Keratinocyte (primary cell): ENCODE measurements around the gene TAF13. TPM values are rescaled to one million over a fixed set of nuclear protein-coding genes. Genes with fewer than 3 reads are reported as not detected.

Experiments used
- DNase-seq: peaks from one replicate; pipeline ENCODE4 v3.0.0-alpha.2; 2011; ENCODE audit warnings: low read depth, missing footprints, low spot score
- FAIRE-seq: peaks from 2 replicates; lab custom pipeline; 2011; peaks lifted over from hg19 to GRCh38; lab: Jason Lieb, UNC
- H2AFZ ChIP-seq: 2 replicates; pipeline ENCODE4 v1.6.0; 2012; ENCODE audit warnings: low read length, control low read depth, inconsistent platforms; ENCODE audit not compliant: control insufficient read depth
- H3K27ac ChIP-seq: 2 replicates; pipeline ENCODE4 v1.5.1; 2011; ENCODE audit warnings: low read length; ENCODE audit not compliant: control insufficient read depth, insufficient read depth
- H3K27me3 ChIP-seq: 3 replicates; pipeline ENCODE4 v1.6.0; 2011; ENCODE audit warnings: low read length; ENCODE audit not compliant: control insufficient read depth, insufficient read depth; ENCODE audit errors: extremely low read depth
- H3K36me3 ChIP-seq, 2 experiments: 2 replicates in 1 of 2; 3 replicates in 1 of 2; pipeline ENCODE4 v1.5.1; 2011; ENCODE audit warnings: low read length in 2 of 2, mild to moderate bottlenecking in 1 of 2; ENCODE audit not compliant: control insufficient read depth in 2 of 2, insufficient read depth in 2 of 2; ENCODE audit errors: extremely low read depth in 1 of 2
- H3K4me1 ChIP-seq: 3 replicates; pipeline ENCODE4 v1.5.1; 2011; ENCODE audit warnings: low read length; ENCODE audit not compliant: control insufficient read depth, insufficient read depth; ENCODE audit errors: extremely low read depth
- H3K4me2 ChIP-seq: 3 replicates; pipeline ENCODE4 v1.6.0; 2011; ENCODE audit warnings: low read depth, low read length; ENCODE audit not compliant: control insufficient read depth, insufficient read depth; ENCODE audit errors: extremely low read depth
- H3K4me3 ChIP-seq, 3 experiments: fragments of 200-600 bp in 1 of 3; sonication (generic) in 1 of 3; 2 replicates in 2 of 3; 3 replicates in 1 of 3; pipeline ENCODE4 v1.5.1; 2011 to 2016; ENCODE audit warnings: low read length in 3 of 3, mild to moderate bottlenecking in 3 of 3, control low read depth in 2 of 3, inconsistent platforms in 1 of 3, low read depth in 1 of 3, mixed read lengths in 1 of 3, mixed run types in 1 of 3, moderate library complexity in 1 of 3; ENCODE audit not compliant: control insufficient read depth in 2 of 3, insufficient read depth in 2 of 3; ENCODE audit errors: extremely low read depth in 1 of 3
- H3K79me2 ChIP-seq: 2 replicates; pipeline ENCODE4 v1.6.0; 2012; ENCODE audit warnings: low read length; ENCODE audit not compliant: control insufficient read depth, insufficient read depth
- H3K9ac ChIP-seq: 3 replicates; pipeline ENCODE4 v1.6.0; 2011; ENCODE audit warnings: low read length; ENCODE audit not compliant: control insufficient read depth, insufficient read depth; ENCODE audit errors: extremely low read depth
- H3K9me1 ChIP-seq: 3 replicates; pipeline ENCODE4 v1.6.0; 2011; ENCODE audit warnings: low read length; ENCODE audit not compliant: control insufficient read depth, insufficient read depth; ENCODE audit errors: extremely low read depth
- H3K9me3 ChIP-seq: 2 replicates; pipeline ENCODE4 v1.5.1; 2012; ENCODE audit warnings: low read depth, low read length; ENCODE audit not compliant: control insufficient read depth
- H4K20me1 ChIP-seq: 3 replicates; pipeline ENCODE4 v1.6.0; 2011; ENCODE audit warnings: low read length; ENCODE audit not compliant: control insufficient read depth, insufficient read depth; ENCODE audit errors: extremely low read depth
- EZH2 ChIP-seq: IDR thresholded peaks from one replicate; pipeline ENCODE4 v1.6.1; 2012; ENCODE audit warnings: inconsistent platforms, mild to moderate bottlenecking, low read length, moderate library complexity
- dilution Hi-C: fragments of 300-500 bp; cut with MboI; formaldehyde crosslinking; loops from one replicate; pipeline ENCODE4 v1.7.0; 2020; ENCODE audit warnings: low sequenced_read_pairs; ENCODE audit not compliant: extremely low pct_ligation_motif_present
- polyA plus RNA-seq, 5 experiments: library from polyadenylated mRNA; depleted of rRNA in 3 of 5; stranded (reverse) in 3 of 5; stranded (forward) in 1 of 5; unstranded in 1 of 5; fragments of >200 nt; gene quantifications; 1 replicate in 1 of 5; 2 replicates in 3 of 5; 3 replicates in 1 of 5; pipeline versions ENCODE4 v1.2.1 to v1.2.3, GENCODE V29; 2011 to 2012; ENCODE audit warnings: missing spikeins in 2 of 5, low read depth in 1 of 5, low replicate concordance in 1 of 5
- TF ChIP-seq, protein P1 (sequence below), 3 experiments: IDR thresholded peaks in 1 of 3; conservative IDR thresholded peaks in 1 of 3; optimal IDR thresholded peaks in 1 of 3; 2 replicates in 2 of 3; 3 replicates in 1 of 3; pipeline versions ENCODE3 to v1.5.1; 2011; ENCODE audit warnings: low read length in 3 of 3, mild to moderate bottlenecking in 3 of 3, moderate library complexity in 2 of 3, control low read depth in 1 of 3, inconsistent platforms in 1 of 3; ENCODE audit not compliant: insufficient read depth in 2 of 3; ENCODE audit errors: extremely low read depth in 1 of 3

The TAF13 gene
- polyA plus RNA-seq, 1 donor (not counting 4 experiments of a cell fraction or from before 2014, with no cell fraction given) = 151 TPM

DNA sequence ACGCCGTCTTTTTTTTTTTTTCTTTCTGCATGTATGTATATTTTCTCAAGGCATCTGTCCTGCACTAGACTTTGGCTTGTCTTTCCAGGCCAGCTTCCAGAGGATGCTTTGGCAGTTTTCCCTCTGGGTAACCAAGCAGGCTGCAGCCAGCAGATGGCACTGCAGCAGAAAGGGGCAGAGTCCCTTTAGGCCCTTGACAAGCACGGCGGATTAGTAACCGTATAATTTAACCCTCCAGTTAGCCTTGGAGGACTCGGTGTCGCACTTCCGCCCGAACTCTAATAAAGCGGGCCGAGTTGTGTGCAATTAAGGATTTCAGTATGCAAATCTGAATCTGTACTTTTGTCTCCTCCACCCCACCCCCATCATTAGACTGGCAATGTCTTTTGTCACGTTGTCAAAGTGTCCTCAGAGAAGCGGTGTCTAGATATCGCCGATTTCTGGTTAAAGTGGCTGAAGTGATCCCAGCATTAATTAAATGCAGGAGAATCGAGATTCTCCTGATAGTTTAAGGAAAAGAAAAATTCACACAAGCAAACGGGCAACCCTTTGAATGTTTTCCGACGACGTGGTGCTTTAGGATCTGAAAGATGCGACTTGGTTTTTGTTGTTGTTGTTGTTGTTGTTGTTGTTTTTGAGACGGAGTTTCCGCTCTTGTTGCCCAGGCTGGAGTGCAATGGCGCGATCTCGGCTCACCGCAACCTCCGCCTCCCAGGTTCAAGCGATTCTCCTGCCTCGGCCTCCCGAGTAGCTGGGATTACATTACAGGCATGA lies 13.6 kb upstream of the TAF13 start:
- no peak for DNase-seq
- peaks cover 0 to 4% of the 10 kb centered on the region in 2 experiments for H3K36me3 ChIP-seq
- no peaks in the 10 kb centered on the region for H3K9me1 ChIP-seq
- no peak for TF ChIP-seq EZH2
- TF ChIP-seq, protein P1, sequence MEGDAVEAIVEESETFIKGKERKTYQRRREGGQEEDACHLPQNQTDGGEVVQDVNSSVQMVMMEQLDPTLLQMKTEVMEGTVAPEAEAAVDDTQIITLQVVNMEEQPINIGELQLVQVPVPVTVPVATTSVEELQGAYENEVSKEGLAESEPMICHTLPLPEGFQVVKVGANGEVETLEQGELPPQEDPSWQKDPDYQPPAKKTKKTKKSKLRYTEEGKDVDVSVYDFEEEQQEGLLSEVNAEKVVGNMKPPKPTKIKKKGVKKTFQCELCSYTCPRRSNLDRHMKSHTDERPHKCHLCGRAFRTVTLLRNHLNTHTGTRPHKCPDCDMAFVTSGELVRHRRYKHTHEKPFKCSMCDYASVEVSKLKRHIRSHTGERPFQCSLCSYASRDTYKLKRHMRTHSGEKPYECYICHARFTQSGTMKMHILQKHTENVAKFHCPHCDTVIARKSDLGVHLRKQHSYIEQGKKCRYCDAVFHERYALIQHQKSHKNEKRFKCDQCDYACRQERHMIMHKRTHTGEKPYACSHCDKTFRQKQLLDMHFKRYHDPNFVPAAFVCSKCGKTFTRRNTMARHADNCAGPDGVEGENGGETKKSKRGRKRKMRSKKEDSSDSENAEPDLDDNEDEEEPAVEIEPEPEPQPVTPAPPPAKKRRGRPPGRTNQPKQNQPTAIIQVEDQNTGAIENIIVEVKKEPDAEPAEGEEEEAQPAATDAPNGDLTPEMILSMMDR (optimal IDR thresholded peaks at IDR 0.05 in 1 of 3, IDR thresholded peaks at IDR 0.05 in 1 of 3, conservative IDR thresholded peaks at IDR 0.05 in 1 of 3; ENCODE audit: extremely low read depth in 1 of 3, insufficient read depth in 2 of 3, low read length in 3 of 3) = peak; percentile 67 to 86 (median 73)
- H3K9me3 ChIP-seq = no peaks in the 10 kb centered on the region
- no peak for FAIRE-seq
- peak overlapping the region; percentile 58 for H3K4me2 ChIP-seq
- no peaks in the 10 kb centered on the region for H4K20me1 ChIP-seq
- no peaks in the 10 kb centered on the region for H3K27me3 ChIP-seq
- peak overlapping the region; percentile 18 for H2AFZ ChIP-seq
- peak overlapping the region in 2 of 3 experiments; percentile 60 to 66 for H3K4me3 ChIP-seq
- dilution Hi-C loops = no loop called here
- H3K79me2 ChIP-seq = peaks cover 23% of the 10 kb centered on the region
- peaks cover 14% of the 10 kb centered on the region for H3K4me1 ChIP-seq
- no peak overlapping the region for H3K9ac ChIP-seq
- peak overlapping the region; percentile 1 for H3K27ac ChIP-seq

DNA sequence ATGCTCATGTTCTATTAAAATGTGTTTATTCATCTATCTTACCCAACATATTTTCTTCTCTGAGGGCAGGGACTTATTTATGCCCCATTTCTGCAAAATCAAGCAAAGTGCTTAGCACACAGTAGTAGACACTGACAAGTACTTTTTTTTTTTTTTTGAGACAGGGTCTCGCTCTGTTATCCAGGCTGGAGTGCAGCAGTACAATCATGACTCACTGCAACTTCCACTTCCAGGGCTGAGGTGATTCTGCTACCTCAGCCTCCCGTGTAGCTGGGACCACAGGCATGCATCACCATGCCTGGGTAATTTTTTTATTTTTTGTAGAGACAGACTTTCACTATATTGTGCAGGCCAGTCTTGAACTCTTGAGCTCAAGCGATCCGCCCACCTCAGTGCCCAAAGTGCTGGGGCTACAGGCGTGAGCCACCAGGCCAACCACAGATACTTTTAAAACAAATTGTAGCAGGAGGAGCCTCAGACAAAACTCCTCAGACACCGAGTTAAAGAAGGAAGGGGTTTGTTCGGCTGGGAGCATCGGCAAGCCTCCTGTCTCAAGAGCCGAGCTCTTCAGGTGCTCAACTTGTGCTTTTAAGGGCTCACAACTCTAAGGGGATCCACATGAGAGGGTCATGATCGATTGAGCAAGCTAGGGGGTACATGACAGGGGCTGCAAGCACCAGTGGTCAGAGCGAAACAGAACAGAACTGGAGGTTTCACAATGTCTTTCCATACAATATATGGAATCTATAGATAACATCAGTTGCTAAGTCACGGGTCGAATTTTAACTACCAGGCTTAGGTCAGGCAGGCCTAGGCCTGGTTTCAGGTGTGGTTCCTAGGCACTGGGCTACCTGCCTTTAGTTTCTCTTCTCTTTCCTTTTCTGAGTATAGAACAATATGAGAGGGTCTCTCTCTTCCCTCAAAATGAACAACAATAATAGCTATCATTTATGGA lies 9.0 kb upstream of the TAF13 start:
- H3K4me3 ChIP-seq = no peak overlapping the region
- dilution Hi-C loops = no loop called here
- H3K9me1 ChIP-seq = no peaks in the 10 kb centered on the region
- DNase-seq = no peak
- FAIRE-seq = no peak
- H4K20me1 ChIP-seq = no peaks in the 10 kb centered on the region
- no peak overlapping the region for H3K4me2 ChIP-seq
- no peak for TF ChIP-seq EZH2
- TF ChIP-seq, protein P1 (optimal IDR thresholded peaks at IDR 0.05 in 1 of 3, IDR thresholded peaks at IDR 0.05 in 1 of 3, conservative IDR thresholded peaks at IDR 0.05 in 1 of 3; ENCODE audit: extremely low read depth in 1 of 3, insufficient read depth in 2 of 3, low read length in 3 of 3) = no peak
- H3K9me3 ChIP-seq = no peaks in the 10 kb centered on the region
- no peak overlapping the region for H3K9ac ChIP-seq
- no peaks in the 10 kb centered on the region for H3K79me2 ChIP-seq
- no peaks in the 10 kb centered on the region for H3K27me3 ChIP-seq
- peak overlapping the region; percentile 56 for H2AFZ ChIP-seq
- H3K36me3 ChIP-seq = no peaks in the 10 kb centered on the region
- H3K27ac ChIP-seq = no peak overlapping the region
- peaks cover 9% of the 10 kb centered on the region for H3K4me1 ChIP-seq
